ENCODE measurements around the gene SLC30A10.
"Not testable (repeated sequence)": the region's sequence is repeated elsewhere in the genome, so short reads cannot be mapped to it uniquely, and the experiment has no call there.

Gene SLC30A10

GRCh38 chr1:219888667-219889066 lies 39.7 kb downstream of the SLC30A10 start:
- not testable (repeated sequence) for DNase-seq

- DNase-seq = no peak
Measured at GRCh38 chr1:219885680-219886079, 42.7 kb downstream of the SLC30A10 start.

GRCh38 chr1:219883400-219884332 lies 44.7 kb downstream of the SLC30A10 start:
- DNase-seq = no peak

- DNase-seq = no peak
Measured at GRCh38 chr1:219882755-219883154, 45.6 kb downstream of the SLC30A10 start.

GRCh38 chr1:219882096-219882495 lies 46.3 kb downstream of the SLC30A10 start:
- DNase-seq = no peak

GRCh38 chr1:219880765-219881457 lies 47.4 kb downstream of the SLC30A10 start:
- DNase-seq = no peak

GRCh38 chr1:219876798-219877209 lies 51.6 kb downstream of the SLC30A10 start:
- no peak for DNase-seq

GRCh38 chr1:219875860-219876259 lies 52.5 kb downstream of the SLC30A10 start:
- DNase-seq = no peak

- DNase-seq = not testable (repeated sequence)
Measured at GRCh38 chr1:219872538-219872937, 55.8 kb downstream of the SLC30A10 start.

GRCh38 chr1:219871427-219872057 lies 56.8 kb downstream of the SLC30A10 start:
- DNase-seq = no peak

- not testable (repeated sequence) for DNase-seq
Measured at GRCh38 chr1:219868615-219869014, 59.7 kb downstream of the SLC30A10 start.

Data from NCI-H446 (cell line).